GM19351 (cell line): ENCODE results near the gene PRR13.
"Not testable (repeated sequence)": the region's sequence is repeated elsewhere in the genome, so short reads cannot be mapped to it uniquely, and the experiment has no call there.

Experiments
- ATAC-seq: cut with Tn5 transposase; IDR thresholded peaks from one replicate; pipeline ENCODE4 v1.9.1; 2021; ENCODE audit warnings: mild to moderate bottlenecking, moderate library complexity; ENCODE audit not compliant: unreplicated experiment

The PRR13 gene

DNA sequence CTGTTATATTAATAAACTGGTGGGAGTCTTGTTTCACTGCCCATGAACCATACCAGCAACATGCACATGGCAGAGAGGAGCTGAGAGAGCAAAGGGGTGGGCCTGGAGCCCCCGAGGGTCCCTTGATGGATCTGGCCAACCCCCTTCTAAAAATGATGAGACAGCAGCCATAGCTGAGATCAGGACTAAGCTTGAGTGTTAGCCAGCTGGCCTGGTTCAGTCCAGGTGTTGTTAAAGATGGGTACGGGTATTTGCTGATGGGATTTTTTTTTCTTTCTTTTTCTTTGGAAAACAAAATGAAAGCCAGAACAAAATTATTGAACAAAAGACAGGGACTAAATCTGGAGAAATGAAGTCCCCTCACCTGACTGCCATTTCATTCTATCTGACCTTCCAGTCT lies 26.3 kb downstream of the PRR13 start:
- no peak for ATAC-seq

- no peak for ATAC-seq
Measured at GRCh38 chr12:53468282-53468681, 26.7 kb downstream of the PRR13 start.

DNA sequence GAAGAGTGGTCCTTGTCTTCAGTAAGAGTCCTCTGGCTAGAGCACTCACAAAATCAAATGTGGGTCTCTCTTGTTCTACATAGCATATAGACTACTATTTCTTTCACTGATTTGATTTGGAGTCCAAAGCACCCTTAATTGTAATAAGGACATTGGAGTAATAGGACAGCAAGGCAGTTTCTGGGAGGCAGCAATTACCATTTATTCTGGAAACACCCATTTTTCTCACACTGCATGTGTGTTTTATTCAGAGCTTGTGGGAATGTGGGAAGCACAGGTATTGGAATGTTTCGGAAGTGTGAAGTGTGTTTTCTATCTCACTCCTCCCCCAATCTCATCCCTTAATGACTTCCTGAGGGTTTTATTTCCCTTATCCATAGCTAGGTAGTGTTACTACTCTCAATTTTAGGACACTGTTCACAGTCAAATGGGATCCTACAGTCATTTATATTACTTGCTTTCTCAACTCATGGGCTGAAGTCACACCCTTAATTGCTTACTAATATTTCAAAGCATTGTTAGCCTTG lies 30.6 kb downstream of the PRR13 start:
- no peak for ATAC-seq

DNA sequence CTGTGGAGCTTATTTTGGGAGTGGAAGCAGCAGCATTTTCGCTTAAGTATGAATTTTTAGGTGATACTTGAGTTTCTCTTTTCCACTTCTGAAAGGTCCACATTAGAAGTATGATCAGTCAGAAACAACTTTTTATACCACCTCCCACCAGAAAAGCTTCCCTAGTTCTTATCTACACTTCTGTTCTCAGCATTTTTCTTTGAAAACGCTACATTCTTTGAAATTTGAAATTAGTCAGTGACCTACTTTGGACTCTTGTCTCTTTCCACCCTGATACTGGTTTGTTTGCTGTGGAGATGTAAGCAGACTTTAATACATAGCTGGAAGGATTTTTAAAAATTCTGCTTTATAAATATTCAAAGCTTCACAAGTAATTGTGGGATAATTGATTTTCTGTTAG lies 32.5 kb downstream of the PRR13 start:
- ATAC-seq, result no peak

- ATAC-seq, result no peak
Measured at GRCh38 chr12:53474819-53475218, 33.3 kb downstream of the PRR13 start.

- no peak for ATAC-seq
Measured at GRCh38 chr12:53476769-53477209, 35.3 kb downstream of the PRR13 start.

DNA sequence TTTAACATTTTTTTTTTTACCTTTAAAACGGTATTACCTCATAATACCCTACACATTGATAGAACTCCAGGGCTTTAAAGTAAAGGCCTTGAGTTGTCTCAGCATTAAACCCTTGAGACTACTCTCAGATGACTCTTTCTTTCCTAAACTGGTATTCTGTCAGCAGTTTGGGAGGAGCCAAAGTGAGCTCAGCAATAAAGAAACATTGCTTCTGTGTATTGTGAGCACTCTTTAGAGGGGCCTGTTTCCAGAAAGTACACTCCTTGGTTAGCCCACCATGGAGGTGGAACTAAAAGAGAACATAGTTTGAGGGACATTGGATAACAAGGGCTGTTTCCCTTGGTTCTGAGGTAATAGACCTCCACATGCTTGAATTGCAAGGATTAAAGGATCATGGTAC lies 37.3 kb downstream of the PRR13 start:
- no peak for ATAC-seq

DNA sequence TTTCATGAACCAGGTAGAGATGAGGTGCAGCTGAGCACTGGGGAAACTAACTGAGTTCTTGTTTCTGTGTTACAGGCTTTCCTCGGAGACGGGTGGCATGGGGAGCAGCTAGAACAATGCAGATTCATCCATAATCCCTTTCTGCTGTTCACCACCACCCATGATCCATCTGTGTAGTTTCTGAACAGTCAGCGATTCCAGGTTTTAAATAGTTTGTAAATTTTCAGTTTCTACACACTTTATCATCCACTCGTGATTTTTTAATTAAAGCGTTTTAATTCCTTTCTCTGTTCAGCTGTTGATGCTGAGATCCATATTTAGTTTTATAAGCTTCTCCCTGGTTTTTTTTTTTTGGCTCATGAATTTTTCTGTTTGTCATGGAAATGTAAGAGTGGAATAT lies 37.8 kb downstream of the PRR13 start:
- ATAC-seq, result no peak

GRCh38 chr12:53480491-53481442 lies 39.2 kb downstream of the PRR13 start:
- no peak for ATAC-seq

DNA sequence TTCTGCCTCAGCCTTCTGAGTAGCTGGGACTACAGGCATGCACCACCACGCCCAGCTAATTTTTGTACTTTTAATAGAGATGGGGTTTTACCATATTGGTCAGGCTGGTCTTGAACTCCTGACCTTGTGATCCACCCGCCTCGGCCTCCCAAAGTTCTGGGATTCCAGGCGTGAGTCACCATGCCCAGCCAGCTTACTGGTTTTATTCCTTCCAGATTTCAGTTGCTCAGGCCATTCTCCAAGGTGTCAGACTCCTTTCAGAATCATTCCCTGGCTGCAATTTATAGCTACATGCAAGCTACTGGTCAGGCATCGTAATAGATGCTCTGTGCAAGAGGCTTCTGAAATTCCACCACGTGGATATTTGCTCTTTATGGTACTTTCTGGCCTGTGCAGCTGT lies 39.9 kb downstream of the PRR13 start:
- ATAC-seq, result not testable (repeated sequence)

- no peak for ATAC-seq
Measured at GRCh38 chr12:53481939-53482586, 40.5 kb downstream of the PRR13 start.

DNA sequence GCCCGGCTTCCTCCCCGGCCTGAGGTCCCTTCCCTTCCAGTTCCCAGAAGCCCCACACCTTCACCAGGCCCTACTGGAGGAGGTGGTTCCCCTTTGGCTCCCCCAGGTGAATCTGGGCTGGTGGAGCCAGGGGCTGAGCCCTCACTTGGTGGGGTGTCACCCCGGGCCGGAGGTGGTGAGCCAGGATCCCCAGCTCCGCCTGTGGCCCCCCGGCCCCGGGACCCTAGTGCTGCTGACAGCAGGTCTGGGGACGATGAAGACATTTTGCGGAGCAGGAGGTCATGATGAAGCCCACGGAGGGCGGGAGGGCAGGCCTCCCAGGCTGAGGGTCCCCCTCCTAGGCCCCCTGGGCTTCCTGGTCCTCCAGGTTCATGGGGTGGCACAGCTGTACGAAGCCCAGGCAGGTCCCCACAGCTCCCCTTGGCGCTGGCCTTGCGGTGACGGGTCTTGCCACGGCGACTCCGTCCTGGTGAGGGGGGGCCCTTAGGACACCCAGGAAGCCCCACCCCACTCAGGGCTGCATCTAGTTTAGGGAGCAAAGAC lies 41.2 kb downstream of the PRR13 start:
- no peak for ATAC-seq

DNA sequence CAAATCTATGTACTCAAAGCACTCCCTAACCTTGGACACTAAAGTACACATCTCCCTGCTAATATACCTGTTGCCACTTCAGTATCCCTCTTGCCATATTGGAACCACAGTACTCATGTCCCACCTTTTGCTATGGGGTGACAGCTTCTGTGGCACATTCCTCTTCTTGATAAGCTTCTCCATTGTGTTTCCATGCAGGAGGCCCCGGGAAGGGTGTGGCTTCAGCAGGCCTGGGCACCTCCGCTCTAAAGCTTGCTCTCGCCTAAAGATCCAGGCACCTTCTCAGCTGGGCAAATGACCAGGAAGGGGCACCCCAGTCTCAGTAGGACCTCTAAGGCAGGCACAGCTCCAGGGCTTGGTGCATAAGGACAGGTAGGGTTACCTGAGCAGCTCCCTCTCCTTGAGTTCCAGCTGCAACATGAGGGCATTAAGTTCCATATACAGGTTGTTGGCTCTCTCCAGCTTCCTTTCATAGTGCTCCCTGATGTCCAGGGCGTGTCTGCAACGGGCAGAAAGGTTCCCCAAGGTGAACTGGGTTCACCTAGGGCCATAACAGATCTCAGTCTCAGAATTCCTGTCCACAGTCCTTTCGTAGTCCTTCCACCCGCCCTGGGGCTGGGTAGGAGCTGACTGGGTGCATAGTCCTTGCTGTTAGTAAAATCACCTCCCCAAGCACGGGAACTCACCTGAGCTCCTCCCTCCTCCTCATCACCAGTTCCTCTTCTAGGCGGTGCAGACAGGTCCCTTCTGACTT lies 41.9 kb downstream of the PRR13 start:
- ATAC-seq, result no peak

DNA sequence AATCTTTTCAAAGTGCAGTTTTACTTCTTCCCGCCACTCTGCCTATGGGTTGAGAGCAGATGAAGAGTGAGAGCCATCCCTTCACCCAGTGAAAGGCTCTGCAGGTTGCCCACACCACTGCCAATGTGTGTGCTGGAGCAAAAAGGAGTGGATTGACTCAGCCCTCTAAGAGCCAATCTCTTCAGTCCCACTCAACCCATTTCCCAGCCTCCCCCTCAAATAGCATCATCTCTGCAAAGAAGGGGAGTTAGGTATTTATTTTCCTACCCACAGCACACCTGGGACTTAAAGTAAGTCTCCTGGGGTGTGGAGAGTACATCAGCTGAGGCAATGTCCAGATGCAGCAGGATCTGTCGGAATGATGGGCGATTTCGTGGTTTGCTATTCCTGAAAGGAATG lies 42.4 kb downstream of the PRR13 start:
- no peak for ATAC-seq

DNA sequence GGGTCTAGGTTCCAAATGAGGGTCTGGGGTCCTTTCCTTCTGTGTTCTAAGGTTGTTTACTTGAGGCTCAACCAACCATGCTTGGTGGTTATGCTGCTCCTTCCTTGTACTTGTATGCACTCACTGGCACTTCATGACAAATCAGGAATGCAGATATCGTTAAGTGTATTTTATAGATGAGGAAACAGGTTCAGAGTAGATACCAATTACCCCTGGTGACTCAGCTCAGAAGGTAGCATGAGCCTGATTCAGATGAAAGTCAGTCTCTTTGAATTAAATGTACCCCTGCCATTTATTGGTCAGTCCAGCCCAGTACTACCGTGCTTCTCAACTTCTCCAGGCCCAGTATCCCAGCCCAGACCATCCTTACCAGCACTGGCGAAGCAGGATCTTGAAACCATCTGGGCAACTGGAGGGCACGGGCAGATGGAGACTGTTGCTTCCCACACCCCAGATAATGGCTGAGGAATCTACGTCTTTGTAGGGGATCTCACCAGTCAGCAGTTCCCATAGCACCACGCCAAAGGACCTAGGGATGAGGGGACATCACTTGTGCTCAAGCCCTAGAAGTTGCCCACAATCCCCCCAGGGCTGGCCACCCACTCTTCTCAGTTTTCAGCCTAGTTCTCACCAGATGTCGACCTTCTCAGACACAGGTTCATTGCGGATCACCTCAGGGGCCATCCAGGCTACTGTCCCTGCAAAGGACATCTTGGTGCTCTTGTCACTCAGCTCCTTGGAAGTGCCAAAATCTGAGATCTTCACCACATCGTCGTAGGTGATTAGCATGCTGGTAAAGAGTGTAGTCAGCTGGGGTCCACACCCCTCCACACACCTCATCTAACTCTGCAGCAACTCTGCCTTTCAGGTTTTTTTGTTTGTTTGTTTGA lies 43.4 kb downstream of the PRR13 start:
- ATAC-seq, result no peak

DNA sequence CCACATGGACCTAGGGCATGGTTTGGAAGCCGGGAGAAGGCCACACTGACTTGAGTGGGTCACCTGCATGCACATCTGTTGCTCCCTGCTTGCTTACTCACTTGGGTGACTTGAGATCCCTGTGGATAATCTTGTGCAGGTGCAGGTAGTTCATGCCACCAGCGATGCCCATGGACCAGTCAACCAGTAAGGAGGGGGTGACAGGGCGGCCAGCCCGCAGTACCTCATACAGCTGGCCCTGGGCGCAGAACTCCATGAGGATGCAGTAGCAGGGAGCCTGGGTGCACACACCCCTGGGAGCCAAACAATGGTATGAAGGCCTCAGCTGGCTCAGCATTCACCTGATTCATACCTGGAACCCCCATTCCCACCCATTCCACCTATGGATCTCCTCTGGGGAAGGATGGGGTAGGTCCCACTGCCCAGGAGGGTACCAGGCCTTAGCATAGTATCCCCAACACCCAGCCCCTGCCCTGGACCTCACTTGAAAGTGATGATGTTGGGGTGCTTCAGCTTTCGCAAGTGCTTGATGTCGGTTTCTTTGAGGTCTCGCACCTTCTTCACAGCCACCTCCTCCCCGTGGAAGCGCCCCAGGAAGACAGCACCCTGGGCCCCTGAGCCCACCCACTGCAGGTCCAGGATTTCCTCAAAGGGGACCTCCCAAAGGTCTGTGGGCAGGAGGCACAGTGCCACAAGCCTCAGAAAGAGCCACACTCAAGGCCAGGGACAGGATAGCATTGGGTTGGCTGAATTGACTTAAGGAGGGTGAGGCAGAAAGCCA lies 44.6 kb downstream of the PRR13 start:
- ATAC-seq, result no peak

DNA sequence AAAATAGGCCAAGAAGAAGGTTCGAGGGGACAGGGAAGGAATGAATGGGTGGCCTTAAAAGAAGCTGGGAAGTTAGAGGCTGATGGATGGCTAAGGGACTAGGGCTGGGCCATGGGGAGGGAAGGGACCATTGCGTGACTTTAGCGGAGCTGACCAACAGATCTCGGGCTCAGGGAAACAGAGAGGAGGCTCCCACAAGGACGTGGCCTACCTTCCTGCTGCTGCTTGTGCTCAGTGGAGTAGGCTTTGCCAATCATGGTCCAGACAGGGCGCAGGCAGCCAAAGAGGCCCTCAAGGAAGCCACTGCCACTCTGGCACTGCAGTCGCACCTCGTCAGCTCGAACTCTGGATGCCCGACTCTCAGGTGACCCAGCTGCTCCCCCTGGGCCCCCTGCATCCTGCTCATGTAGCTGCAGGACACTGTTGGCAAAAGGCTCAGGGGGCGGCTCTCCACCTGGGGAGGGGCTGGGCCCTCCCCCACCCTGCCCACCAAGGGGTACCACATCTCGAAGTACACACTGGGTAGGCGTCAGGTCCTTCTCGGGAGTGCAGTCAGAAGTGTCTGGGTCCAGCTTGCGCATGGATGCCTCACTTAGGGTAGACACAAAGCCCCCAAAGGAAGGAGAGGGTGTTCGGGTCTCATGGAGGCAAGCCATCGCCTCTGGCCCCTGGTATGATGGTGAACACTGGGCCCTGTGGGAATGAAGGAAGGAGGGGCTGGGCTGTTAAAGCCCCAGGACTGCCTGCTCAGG lies 45.4 kb downstream of the PRR13 start:
- ATAC-seq, result no peak

- ATAC-seq, result no peak
Measured at GRCh38 chr12:53489242-53489864, 47.8 kb downstream of the PRR13 start.
